HL-60/S4 treated with phorbol 12-myristate 13-acetate at 8.2 ng/mL for 4 days and 3 days (cell line): Measurements from ENCODE around the gene DNAH14.

ENCODE experiments used
- in situ Hi-C: fragments of 300-500 bp; cut with MboI; formaldehyde crosslinking; loops from 2 replicates; pipeline ENCODE4 v1.15.0; 2022; ENCODE audit warnings: low sequenced_read_pairs

Gene DNAH14

GRCh38 chr1:225388372-225388771 is 458.9 kb downstream of the DNAH14 start:
- in situ Hi-C loops: no loop called here

DNA sequence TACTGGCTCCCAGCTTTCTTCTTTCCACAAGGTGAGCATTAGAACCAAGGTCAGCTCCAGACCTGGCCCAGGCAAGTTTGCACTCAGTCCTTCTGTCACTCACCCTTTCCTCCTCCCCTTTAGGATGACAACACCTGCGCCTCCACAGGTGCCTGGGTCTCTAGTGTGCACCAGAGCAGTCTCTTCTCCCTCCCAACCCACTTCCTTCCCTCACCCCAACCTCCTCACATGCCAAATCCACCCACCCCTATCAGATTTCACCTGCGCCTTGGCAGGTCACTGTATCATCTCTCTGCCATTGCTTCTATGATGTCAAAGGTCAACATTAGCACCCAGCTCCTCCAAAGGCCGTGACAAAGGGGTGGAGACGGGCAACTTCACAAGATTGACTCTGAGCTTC is 460.4 kb downstream of the DNAH14 start:
- in situ Hi-C loops: no loop called here

DNA sequence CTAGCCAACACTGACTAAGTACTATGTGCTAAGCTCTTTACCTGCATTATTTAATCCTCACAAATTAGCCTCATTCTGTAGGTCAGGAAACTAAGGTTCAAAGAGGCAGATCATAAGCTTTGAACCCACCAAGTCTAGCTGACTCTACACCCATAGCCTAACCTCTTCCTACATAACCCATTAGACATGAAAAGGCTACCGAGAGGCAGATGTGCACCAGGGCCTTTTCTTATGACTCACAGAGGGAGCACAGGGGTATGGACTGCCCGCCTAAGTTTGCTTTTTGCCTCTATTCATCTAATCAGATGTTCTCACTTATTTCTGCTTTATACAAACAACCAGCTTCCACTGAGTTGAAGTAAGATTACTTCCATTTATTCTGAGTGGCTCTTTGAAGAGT is 466.9 kb downstream of the DNAH14 start:
- in situ Hi-C loops: no loop called here

DNA sequence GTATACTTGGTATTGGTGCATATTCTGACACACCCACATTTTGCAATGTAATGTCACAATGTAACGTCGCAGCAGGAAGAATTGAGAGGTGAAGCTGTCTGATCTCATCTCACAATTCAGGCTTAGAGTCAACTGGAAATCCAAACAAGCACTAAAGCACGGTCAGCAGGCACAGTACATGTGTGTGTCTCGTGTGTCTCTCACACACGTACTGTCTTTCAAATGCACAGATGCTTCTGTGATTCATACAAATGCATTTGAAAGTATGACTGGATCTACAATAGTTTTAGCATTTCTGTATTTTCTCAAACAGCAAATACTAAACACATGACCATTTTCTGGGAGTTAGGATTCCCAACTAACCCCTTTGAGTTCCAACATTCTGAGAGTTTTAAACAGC is 471.5 kb downstream of the DNAH14 start:
- in situ Hi-C loops: no loop called here

DNA sequence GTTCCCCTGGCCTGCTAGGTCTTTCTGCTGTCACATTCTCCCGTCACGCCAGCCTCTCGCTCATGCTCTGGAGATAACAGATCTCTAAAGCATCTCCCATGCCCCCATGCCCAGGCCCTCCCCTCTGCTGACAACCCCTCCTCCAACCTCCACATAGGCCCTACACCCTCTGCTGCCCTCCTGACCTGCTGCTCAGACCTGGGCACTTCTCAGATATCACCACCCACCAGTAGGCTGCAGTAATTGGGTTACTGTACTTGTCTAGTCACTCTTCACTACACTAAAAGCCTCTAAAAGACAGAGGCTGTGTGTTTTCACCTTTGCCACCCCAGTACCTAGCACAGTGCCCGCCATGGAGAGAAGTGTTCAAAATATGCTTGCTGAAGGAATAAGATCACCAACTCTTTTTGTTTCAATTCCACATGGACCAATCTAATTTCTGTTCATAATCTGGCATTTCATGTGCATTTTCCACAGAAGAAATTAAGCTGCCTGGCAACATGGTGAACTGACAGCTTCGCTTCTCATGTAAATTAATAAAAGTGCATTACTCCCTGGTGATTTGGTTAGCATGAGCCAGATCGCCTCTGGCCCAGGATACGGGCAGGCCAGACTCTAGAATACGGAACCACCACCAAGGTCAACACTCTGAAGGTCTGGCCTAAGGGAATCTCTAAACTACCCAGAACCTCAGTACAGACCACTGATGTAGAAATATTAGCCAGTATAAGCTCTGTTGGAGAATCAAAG is 477.7 kb downstream of the DNAH14 start:
- in situ Hi-C loops: no loop called here

GRCh38 chr1:225407755-225408154 is 478.3 kb downstream of the DNAH14 start:
- in situ Hi-C loops: no loop called here

DNA sequence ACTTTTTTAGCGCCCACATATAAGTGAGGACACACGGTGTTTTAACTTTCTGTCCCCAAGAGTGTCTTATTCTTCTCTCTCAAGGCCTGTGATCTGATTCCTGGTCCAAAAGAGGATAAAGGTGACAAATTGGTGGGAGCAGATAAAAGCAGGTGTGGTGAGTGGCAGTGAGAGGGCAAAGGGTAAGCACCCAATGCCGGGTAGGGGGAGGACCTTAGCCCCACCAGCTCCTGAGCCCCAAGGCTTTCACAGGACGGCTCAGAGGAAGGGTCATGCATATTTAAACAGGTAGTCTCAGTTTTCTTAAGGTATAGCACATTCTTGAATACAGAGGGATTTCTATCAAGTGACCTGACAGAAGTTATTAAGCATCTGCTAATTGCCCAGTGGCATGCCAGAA is 478.8 kb downstream of the DNAH14 start:
- in situ Hi-C loops: no loop called here

GRCh38 chr1:225409051-225409450 is 479.6 kb downstream of the DNAH14 start:
- in situ Hi-C loops: no loop called here

GRCh38 chr1:225410036-225410435 is 480.6 kb downstream of the DNAH14 start:
- in situ Hi-C loops: no loop called here

DNA sequence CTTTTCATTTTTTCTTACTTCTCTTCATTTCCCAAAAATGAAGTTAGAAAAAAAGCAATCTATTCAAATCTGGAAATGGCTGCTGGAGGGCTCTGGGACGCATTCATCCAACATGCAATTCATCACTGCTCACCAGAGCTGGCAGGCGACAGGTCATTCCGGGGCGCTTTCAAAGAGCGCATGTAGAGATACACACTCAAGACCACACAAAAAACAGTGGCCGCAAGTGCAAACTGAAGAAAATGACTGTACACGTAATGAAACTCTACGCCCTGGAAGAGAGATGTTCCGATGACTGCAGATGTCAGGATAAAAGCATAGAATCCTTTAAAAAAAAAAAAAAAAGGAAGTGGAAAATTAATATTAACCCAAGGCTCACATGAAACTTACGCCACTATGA is 482.8 kb downstream of the DNAH14 start:
- in situ Hi-C loops: no loop called here

GRCh38 chr1:225412803-225413351 is 483.4 kb downstream of the DNAH14 start:
- in situ Hi-C loops: no loop called here

GRCh38 chr1:225413708-225414375 is 484.4 kb downstream of the DNAH14 start:
- in situ Hi-C loops: no loop called here

DNA sequence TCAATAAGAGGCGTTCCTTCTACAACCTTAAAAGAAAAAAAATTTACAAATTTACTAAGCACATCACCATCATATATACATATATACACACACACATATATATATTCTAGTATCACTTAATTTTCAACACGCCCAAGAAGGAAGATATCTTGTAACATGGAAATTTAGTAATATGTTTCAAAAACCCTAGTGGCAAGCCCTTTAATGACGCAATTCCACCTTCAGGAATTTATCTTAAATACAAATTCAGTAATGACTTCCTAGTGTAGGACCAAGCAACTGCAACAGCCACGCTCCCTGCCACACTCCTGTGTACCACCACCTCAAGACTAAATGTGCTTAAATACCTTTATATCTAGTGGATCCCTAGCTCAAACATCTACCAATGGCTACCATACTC is 485.8 kb downstream of the DNAH14 start:
- in situ Hi-C loops: no loop called here

DNA sequence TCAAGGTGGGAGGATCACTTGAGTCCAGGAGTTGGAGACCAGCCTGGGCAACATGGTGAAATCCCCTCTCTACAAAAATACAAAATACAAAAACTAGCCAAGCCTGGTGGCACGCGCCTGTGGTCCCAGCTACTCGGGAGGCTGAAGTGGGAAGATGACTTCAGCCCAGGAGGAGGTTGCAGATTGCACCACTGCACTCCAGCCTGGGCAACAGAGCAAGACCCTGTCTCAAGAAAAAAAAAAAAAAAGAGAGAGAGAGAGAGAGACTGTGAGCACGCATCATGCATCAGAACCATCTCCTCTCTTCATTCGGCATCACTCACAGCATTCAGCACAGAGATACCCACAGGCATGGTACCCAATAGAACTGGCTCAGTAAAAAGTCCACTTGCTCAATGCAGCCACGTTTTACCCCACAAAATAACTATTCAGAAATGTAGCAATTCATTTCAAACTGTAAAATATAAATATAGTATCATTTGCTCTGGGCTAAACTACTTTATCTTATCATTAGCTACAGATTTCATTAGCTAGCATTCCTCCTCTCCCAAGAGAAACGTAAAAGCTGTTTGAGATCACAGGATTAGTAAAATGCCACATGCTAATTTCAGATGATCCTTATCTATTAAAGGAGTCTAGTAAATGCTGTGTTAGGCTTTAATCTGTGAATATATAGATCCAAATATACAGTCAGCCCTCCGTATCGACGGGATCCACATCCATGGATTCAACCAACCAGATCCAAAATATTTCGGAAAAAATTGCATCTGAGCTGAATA is 486.7 kb downstream of the DNAH14 start:
- in situ Hi-C loops: no loop called here

- in situ Hi-C loops: no loop called here
Measured at GRCh38 chr1:225418059-225418458, 488.6 kb downstream of the DNAH14 start.

GRCh38 chr1:225418598-225418997 is 489.1 kb downstream of the DNAH14 start:
- in situ Hi-C loops: no loop called here

DNA sequence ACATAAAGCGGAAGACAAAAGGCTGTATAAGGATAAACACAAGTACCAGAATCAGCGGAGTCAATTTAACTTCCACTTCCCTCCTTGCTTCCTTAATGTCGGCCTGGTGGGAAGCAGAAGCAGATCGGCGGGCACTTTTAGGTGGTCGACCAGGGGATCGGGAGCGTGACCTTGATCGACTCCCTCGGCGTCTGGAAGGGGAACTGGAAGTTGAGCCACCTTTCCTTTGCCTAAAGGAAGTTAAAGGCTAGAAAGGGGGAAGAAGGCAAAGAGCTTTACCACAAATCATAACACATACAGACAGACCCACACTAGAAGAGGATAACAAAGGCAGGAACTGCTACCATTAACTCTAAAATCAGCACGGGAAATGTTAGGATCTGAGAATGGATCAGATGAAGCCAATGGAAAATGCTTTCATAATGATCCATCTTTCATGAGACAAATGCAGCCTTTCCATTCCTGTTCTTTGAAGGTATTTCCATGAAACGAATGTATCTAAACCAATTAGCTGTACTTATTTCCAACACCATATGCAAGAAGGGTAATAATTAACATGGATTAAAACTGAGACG is 492.6 kb downstream of the DNAH14 start:
- in situ Hi-C loops: no loop called here

- in situ Hi-C loops: no loop called here
Measured at GRCh38 chr1:225422795-225423517, 493.5 kb downstream of the DNAH14 start.

- in situ Hi-C loops: no loop called here
Measured at GRCh38 chr1:225423518-225423855, 494.0 kb downstream of the DNAH14 start.

DNA sequence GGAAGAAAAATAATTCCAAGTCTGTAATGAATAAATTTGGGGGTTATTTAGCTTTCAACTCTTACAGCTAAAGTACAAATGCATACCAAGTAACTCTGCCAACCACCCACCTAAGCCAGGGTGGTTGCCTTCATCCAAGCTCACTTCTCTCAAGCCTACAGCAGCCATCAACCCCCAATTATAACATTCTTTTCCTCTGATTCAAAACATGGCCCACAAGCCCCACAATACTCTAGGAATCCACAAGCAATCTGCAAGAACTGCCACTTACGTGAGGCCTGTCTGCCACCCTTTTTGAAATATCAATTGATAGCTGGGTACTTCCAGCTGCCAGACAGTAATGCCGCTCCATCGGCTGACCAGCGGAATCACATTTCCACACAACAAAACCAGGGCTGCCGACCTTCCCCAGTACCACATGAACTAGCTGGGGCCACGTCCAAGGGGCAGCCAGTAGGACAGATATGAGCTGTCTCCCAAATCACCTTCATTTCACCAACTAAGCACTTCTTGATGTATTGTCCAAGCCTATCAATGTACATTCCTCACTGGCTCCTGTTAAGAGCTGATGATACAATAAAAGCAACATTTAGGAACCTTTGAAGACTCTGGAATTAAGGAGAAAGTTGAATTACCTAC is 495.2 kb downstream of the DNAH14 start:
- in situ Hi-C loops: no loop called here
